NCI-H2107 treated with DMSO at 0.1 percent for 48 hours (cell line): ENCODE results near the gene ADAP1.
A peak's percentile ranks its signal among the peaks of the same experiment; 100 is the strongest.

Source experiments
- DNase-seq: peaks from one replicate; lab custom pipeline; 2025; ENCODE audit not compliant: unreplicated experiment; lab: John Stamatoyannopoulos, UW

The ADAP1 gene

GRCh38 chr7:923108-924041 is 31.1 kb downstream of the ADAP1 start:
- DNase-seq, result no peak

GRCh38 chr7:922334-923107 is 32.0 kb downstream of the ADAP1 start:
- DNase-seq, result no peak

GRCh38 chr7:921581-922333 is 32.7 kb downstream of the ADAP1 start:
- no peak for DNase-seq

GRCh38 chr7:921071-921461 is 33.4 kb downstream of the ADAP1 start:
- no peak for DNase-seq

- DNase-seq, result no peak
Measured at GRCh38 chr7:920351-921070, 34.0 kb downstream of the ADAP1 start.

GRCh38 chr7:919924-920341 is 34.5 kb downstream of the ADAP1 start:
- DNase-seq, result no peak

GRCh38 chr7:919114-919442 is 35.4 kb downstream of the ADAP1 start:
- no peak for DNase-seq

- DNase-seq, result no peak
Measured at GRCh38 chr7:918441-919113, 35.9 kb downstream of the ADAP1 start.

GRCh38 chr7:918118-918425 is 36.4 kb downstream of the ADAP1 start:
- DNase-seq, result no peak

- no peak for DNase-seq
Measured at GRCh38 chr7:917255-918117, 37.0 kb downstream of the ADAP1 start.

- DNase-seq, result no peak
Measured at GRCh38 chr7:916291-916941, 38.1 kb downstream of the ADAP1 start.

GRCh38 chr7:915291-916218 is 38.9 kb downstream of the ADAP1 start:
- no peak for DNase-seq

GRCh38 chr7:914521-915194 is 39.8 kb downstream of the ADAP1 start:
- DNase-seq, result no peak

- peak; percentile 9 for DNase-seq
Measured at GRCh38 chr7:913736-914520, 40.6 kb downstream of the ADAP1 start.

GRCh38 chr7:911791-912480 is 42.5 kb downstream of the ADAP1 start:
- DNase-seq, result no peak

GRCh38 chr7:910931-911431 is 43.5 kb downstream of the ADAP1 start:
- no peak for DNase-seq
